Spleen (tissue), 7 donors: ENCODE measurements around the gene TDO2.

Source experiments
- CTCF ChIP-seq, 11 experiments: fragments of 200-600 bp in 7 of 11; fragments of 450-650 bp in 4 of 11; sonication (generic) in 4 of 11; IDR thresholded peaks in 8 of 11; conservative IDR thresholded peaks in 3 of 11; 1 replicate in 7 of 11; 2 replicates in 4 of 11; pipeline versions ENCODE4 v1.4.0 to v1.8.0; 2016 to 2021; ENCODE audit warnings: antibody characterized with exemption in 11 of 11, inconsistent platforms in 4 of 11, mild to moderate bottlenecking in 1 of 11
- POLR2A ChIP-seq, 3 donors: fragments of 450-650 bp; IDR thresholded peaks; one replicate each; pipeline ENCODE4 v1.5.1; 2017; ENCODE audit warnings: antibody characterized with exemption in 3 of 3, mild to moderate bottlenecking in 1 of 3
- POLR2AphosphoS5 ChIP-seq, 3 donors: sonication (generic); formaldehyde crosslinking; IDR thresholded peaks; one replicate each; pipeline ENCODE4 v1.5.1; 2017; ENCODE audit warnings: antibody characterized with exemption in 3 of 3
- donor health status: DM: no; HTN: no; CAD: no; lungs with moderate emphysema.
- donor health status: DM: no; HTN: no; CAD: no.
- donor health status: DM: no; HTN: no; CAD: no.

- TF ChIP-seq CTCF (IDR thresholded peaks at IDR 0.05 in 8 of 11, conservative IDR thresholded peaks at IDR 0.05 in 3 of 11) (no peak), POLR2AphosphoS5 (IDR thresholded peaks at IDR 0.05) (no peak), POLR2A (IDR thresholded peaks at IDR 0.05) (no peak)
These were observed 835 bp downstream of the TDO2 start for GRCh38 chr4:155904331-155904730.
